IgD-negative memory B cell (primary cell): ENCODE results near the gene MCC. TPM values are rescaled to one million over a fixed set of nuclear protein-coding genes. Genes with fewer than 3 reads are reported as not detected.

Experiments used
- H3K27ac Mint-ChIP-seq, 3 donors: one replicate each; pipeline ENCODE4 v1.8.0; 2020 to 2022; ENCODE audit warnings: mild to moderate bottlenecking in 3 of 3, mixed read lengths in 3 of 3, moderate library complexity in 1 of 3
- H3K27me3 Mint-ChIP-seq: one replicate; pipeline ENCODE4 v1.8.0; 2021; ENCODE audit warnings: mixed read lengths
- H3K36me3 Mint-ChIP-seq: one replicate; pipeline ENCODE4 v1.8.0; 2020; ENCODE audit warnings: mild to moderate bottlenecking, mixed read lengths
- H3K4me1 Mint-ChIP-seq, 3 donors: one replicate each; pipeline ENCODE4 v1.8.0; 2020 to 2022; ENCODE audit warnings: mixed read lengths in 3 of 3, mild to moderate bottlenecking in 1 of 3
- H3K4me3 Mint-ChIP-seq, 4 donors: one replicate each; pipeline ENCODE4 v1.8.0; 2020 to 2022; ENCODE audit warnings: mild to moderate bottlenecking in 4 of 4, mixed read lengths in 4 of 4, moderate library complexity in 3 of 4
- H3K9me3 Mint-ChIP-seq, 3 donors: one replicate each; pipeline ENCODE4 v1.8.0; 2020 to 2021; ENCODE audit warnings: mixed read lengths in 3 of 3, mild to moderate bottlenecking in 1 of 3
- polyA plus RNA-seq: library from polyadenylated mRNA; unstranded; fragments of 300-500 nt; fragmentation: Illumina TruSeq; gene quantifications from one replicate; pipeline ENCODE4 v1.2.3, GENCODE V29; 2021

Gene MCC
- polyA plus RNA-seq, 1 donor from 2014 or later: 0.40 TPM

- Mint-ChIP-seq H3K36me3 (no peaks in the 10 kb centered on the region), H3K4me1 (peaks cover 0 to 3% (median 0%) of the 10 kb centered on the region in 3 donors), H3K4me3 (no peak overlapping the region), H3K9me3 (no peaks in the 10 kb centered on the region), H3K27ac (no peak overlapping the region), H3K27me3 (peaks cover 2% of the 10 kb centered on the region)
Observed at GRCh38 chr5:113213551-113214425, 274.5 kb downstream of the MCC start.

- no peaks in the 10 kb centered on the region for H3K36me3 Mint-ChIP-seq
- H3K4me3 Mint-ChIP-seq: no peak overlapping the region
- H3K4me1 Mint-ChIP-seq: peaks cover 0 to 3% (median 0%) of the 10 kb centered on the region in 3 donors
- H3K9me3 Mint-ChIP-seq: no peaks in the 10 kb centered on the region
- peaks cover 2% of the 10 kb centered on the region for H3K27me3 Mint-ChIP-seq
- no peak overlapping the region for H3K27ac Mint-ChIP-seq
Observed at GRCh38 chr5:113212244-113212920, 275.9 kb downstream of the MCC start.

GRCh38 chr5:113209498-113209897 lies 278.8 kb downstream of the MCC start:
- Mint-ChIP-seq H3K9me3 (no peaks in the 10 kb centered on the region), H3K4me1 (no peaks in the 10 kb centered on the region), H3K27me3 (peaks cover 2% of the 10 kb centered on the region)

GRCh38 chr5:113205807-113206206 lies 282.4 kb downstream of the MCC start:
- no peaks in the 10 kb centered on the region for H3K36me3 Mint-ChIP-seq
- no peaks in the 10 kb centered on the region for H3K9me3 Mint-ChIP-seq
- H3K4me3 Mint-ChIP-seq: no peak overlapping the region
- no peak overlapping the region for H3K27ac Mint-ChIP-seq
- H3K27me3 Mint-ChIP-seq: peaks cover under 1% of the 10 kb centered on the region
- H3K4me1 Mint-ChIP-seq: no peaks in the 10 kb centered on the region

More at GRCh38 chr5:113209498-113209897, 278.8 kb downstream of the MCC start:
- Mint-ChIP-seq H3K36me3 (no peaks in the 10 kb centered on the region), H3K27ac (no peak overlapping the region), H3K4me3 (no peak overlapping the region)

GRCh38 chr5:113205323-113205722 lies 282.9 kb downstream of the MCC start:
- H3K4me3 Mint-ChIP-seq: no peak overlapping the region
- H3K27ac Mint-ChIP-seq: no peak overlapping the region
- H3K36me3 Mint-ChIP-seq: no peaks in the 10 kb centered on the region
- no peaks in the 10 kb centered on the region for H3K9me3 Mint-ChIP-seq
- H3K27me3 Mint-ChIP-seq: no peaks in the 10 kb centered on the region
- no peaks in the 10 kb centered on the region for H3K4me1 Mint-ChIP-seq

- no peaks in the 10 kb centered on the region for H3K36me3 Mint-ChIP-seq
- H3K27me3 Mint-ChIP-seq: peaks cover 2% of the 10 kb centered on the region
- no peaks in the 10 kb centered on the region for H3K4me1 Mint-ChIP-seq
- H3K4me3 Mint-ChIP-seq: no peak overlapping the region
- no peaks in the 10 kb centered on the region for H3K9me3 Mint-ChIP-seq
- H3K27ac Mint-ChIP-seq: no peak overlapping the region
Observed at GRCh38 chr5:113204525-113205161, 283.6 kb downstream of the MCC start.

GRCh38 chr5:113203916-113204315 lies 284.3 kb downstream of the MCC start:
- no peak overlapping the region for H3K4me3 Mint-ChIP-seq
- peaks cover 2% of the 10 kb centered on the region for H3K27me3 Mint-ChIP-seq
- H3K9me3 Mint-ChIP-seq: no peaks in the 10 kb centered on the region
- H3K36me3 Mint-ChIP-seq: no peaks in the 10 kb centered on the region
- no peak overlapping the region for H3K27ac Mint-ChIP-seq
- H3K4me1 Mint-ChIP-seq: no peaks in the 10 kb centered on the region

GRCh38 chr5:113202746-113203716 lies 285.2 kb downstream of the MCC start:
- Mint-ChIP-seq H3K27ac (no peak overlapping the region), H3K4me1 (no peaks in the 10 kb centered on the region), H3K36me3 (no peaks in the 10 kb centered on the region), H3K4me3 (no peak overlapping the region), H3K9me3 (no peaks in the 10 kb centered on the region), H3K27me3 (peaks cover 2% of the 10 kb centered on the region)

GRCh38 chr5:113202287-113202686 lies 286.0 kb downstream of the MCC start:
- Mint-ChIP-seq H3K27me3 (peaks cover 2% of the 10 kb centered on the region), H3K9me3 (no peaks in the 10 kb centered on the region), H3K27ac (no peak overlapping the region), H3K36me3 (no peaks in the 10 kb centered on the region), H3K4me1 (no peaks in the 10 kb centered on the region), H3K4me3 (no peak overlapping the region)

GRCh38 chr5:113201715-113202114 lies 286.5 kb downstream of the MCC start:
- no peaks in the 10 kb centered on the region for H3K4me1 Mint-ChIP-seq
- peaks cover 2% of the 10 kb centered on the region for H3K27me3 Mint-ChIP-seq
- no peaks in the 10 kb centered on the region for H3K9me3 Mint-ChIP-seq
- H3K4me3 Mint-ChIP-seq: no peak overlapping the region
- no peak overlapping the region for H3K27ac Mint-ChIP-seq
- no peaks in the 10 kb centered on the region for H3K36me3 Mint-ChIP-seq

- Mint-ChIP-seq H3K9me3 (no peaks in the 10 kb centered on the region), H3K27ac (no peak overlapping the region), H3K36me3 (no peaks in the 10 kb centered on the region), H3K4me1 (no peaks in the 10 kb centered on the region), H3K4me3 (no peak overlapping the region), H3K27me3 (peaks cover 2% of the 10 kb centered on the region)
Observed at GRCh38 chr5:113199122-113199905, 288.9 kb downstream of the MCC start.

GRCh38 chr5:113197456-113198200 lies 290.6 kb downstream of the MCC start:
- H3K4me1 Mint-ChIP-seq: no peaks in the 10 kb centered on the region
- H3K9me3 Mint-ChIP-seq: peaks cover 0 to 11% (median 2%) of the 10 kb centered on the region in 3 donors
- peaks cover 2% of the 10 kb centered on the region for H3K27me3 Mint-ChIP-seq
- H3K27ac Mint-ChIP-seq: no peak overlapping the region
- no peaks in the 10 kb centered on the region for H3K36me3 Mint-ChIP-seq
- no peak overlapping the region for H3K4me3 Mint-ChIP-seq

- no peak overlapping the region for H3K27ac Mint-ChIP-seq
- H3K27me3 Mint-ChIP-seq: peaks cover 2% of the 10 kb centered on the region
- H3K4me1 Mint-ChIP-seq: peaks cover 0 to 1% (median 0%) of the 10 kb centered on the region in 3 donors
- peaks cover 0 to 13% (median 2%) of the 10 kb centered on the region in 3 donors for H3K9me3 Mint-ChIP-seq
- no peak overlapping the region for H3K4me3 Mint-ChIP-seq
- peaks cover 2% of the 10 kb centered on the region for H3K36me3 Mint-ChIP-seq
Observed at GRCh38 chr5:113195771-113196170, 292.5 kb downstream of the MCC start.
